Stimulated activated CD4-positive, alpha-beta T cell treated with anti-CD3 and anti-CD28 coated beads, Interleukin-15, amount 100 ng/mL, for 48 hours (primary cell): ENCODE measurements around the gene VIPR2.
A peak's percentile ranks its signal among the peaks of the same experiment; 100 is the strongest.
"Not testable (repeated sequence)": the region's sequence is repeated elsewhere in the genome, so short reads cannot be mapped to it uniquely, and the experiment has no call there.

Source experiments
- DNase-seq, 2 donors: peaks; one replicate each; pipeline ENCODE4 v3.0.0-alpha.2; 2020; ENCODE audit warnings: low read depth in 2 of 2

VIPR2 gene

DNA sequence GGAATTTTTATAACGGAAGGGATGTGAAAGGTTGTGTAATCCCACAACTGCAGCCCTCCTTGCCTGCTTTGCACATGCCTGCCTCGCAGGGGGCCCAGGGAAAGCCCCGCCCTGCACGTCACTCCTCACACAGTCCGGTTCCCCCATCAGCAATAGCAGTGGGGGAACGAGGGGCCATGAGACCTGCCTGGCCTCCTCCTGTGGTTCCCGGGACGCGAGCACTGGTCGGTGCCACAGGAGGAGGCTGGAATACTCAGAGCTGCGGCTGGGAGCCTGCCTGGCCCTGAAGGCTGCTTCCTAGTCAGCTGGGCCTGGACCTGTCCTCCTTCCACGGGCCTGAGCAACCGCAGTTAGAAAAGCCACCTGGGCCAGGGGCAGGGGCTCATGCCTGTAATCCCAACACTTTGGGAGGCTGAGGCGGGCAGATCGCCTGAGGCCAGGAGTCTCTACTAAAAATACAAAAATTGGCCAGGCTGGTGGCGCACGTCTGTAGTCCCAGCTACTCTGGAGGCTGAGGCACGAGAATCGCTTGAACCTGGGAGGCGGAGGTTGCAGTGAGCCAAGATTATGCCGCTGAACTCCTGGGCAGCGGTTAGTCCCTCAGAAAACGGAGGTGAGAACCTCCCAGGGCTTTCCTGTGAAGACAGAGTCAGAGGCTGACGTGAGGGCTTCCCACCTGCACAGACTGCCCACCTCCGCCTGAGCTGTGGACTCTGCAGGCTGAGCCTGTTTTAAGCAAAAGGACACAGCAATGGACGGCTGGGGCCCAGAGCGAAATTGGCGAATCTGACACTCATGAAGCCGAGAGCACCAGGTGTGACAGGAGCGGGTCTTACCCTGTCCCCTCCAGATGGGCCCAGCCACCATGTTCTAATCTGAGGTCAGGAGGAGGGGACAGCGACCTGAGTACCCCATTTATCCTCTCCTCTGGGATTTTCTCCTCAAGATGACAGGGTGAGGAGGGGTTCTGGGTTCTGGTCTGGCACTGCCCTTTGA is 52.9 kb downstream of the VIPR2 start:
- no peak for DNase-seq

DNA sequence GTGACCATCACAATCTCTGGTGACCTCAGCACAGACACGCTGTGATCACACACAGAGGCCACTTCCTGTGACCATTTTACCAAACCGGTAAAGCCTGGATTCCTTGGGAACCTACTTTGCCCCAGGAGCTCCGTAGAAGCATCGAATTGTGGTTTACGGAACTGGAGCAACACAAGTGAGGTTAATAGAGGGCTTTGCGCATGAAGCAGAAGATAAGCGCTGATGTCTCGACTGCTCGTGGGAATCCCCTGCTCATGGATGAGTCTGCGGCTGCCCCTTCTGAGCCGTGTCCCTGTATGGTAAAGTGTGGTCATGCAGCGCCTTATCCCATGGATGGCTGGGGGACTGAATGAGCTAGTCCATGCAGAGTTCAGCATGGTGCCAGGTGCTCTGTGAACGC is 53.6 kb downstream of the VIPR2 start:
- DNase-seq, result no peak

DNA sequence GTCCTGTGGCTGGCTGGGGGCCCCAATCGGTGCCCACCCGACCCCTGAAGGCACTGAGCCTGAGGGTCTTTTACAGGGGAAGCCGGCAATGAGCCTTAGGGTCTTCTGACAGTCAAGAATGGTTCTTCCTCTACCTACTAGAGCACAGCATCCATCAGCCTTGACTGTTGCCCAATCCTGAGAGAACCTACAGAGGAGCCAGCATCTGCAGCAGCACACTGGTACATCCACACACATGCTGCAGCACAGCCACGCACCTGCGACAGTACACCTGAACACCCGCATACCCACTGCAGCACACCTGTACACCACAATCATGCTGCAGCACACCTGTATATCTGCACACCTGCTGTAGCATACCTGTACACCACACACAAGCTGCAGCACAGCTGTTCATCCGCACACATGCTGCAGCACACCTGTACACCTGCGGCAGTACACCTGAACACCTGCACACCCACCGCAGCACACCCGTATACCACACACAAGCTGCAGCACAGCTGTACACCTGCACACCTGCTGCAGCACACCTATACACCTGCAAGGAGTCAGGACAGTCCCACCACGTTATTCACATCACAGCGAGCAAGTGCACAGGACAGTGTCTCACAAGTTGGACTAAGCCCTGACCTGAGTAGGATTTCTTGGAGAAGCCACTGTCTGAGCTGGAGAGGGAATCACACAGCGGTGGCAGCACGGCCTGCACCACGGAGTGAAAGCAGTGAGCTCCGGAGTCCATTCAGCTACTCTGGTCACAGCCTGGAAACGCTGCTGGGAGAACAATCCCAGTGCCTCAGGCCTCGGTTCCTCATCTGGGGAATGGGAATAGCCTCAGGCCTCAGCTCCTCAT is 56.4 kb downstream of the VIPR2 start:
- DNase-seq, result no peak

DNA sequence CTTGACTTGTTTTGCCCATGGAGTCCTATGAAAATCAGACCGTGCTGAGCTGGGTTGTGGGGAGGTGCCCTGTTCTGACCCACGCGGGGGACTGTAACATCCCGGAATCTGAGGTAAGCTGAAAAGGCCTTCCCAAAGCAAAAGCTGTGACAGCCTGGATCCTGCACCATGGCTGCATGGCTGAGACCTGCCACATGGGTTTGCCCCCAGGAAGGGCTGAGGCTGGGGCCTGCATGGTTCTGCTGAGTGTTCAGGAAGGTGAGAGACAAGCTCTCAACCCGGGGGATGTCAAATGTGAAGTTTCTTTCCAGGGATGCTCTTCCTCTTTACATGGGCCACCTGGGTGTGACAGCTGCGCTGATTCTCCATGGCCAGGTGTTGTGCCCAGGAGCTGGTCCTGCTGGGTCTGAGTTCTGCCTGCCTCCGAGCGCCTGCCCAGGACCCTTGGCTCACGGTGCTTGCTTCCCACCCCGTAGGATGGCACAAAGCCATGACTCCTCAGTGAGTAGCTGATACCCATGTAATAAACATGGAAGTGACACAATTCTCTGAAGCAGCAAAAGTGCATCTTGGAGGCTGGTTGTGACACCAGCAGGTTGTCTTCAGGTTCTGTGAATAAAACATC is 58.3 kb downstream of the VIPR2 start:
- DNase-seq, result no peak

DNA sequence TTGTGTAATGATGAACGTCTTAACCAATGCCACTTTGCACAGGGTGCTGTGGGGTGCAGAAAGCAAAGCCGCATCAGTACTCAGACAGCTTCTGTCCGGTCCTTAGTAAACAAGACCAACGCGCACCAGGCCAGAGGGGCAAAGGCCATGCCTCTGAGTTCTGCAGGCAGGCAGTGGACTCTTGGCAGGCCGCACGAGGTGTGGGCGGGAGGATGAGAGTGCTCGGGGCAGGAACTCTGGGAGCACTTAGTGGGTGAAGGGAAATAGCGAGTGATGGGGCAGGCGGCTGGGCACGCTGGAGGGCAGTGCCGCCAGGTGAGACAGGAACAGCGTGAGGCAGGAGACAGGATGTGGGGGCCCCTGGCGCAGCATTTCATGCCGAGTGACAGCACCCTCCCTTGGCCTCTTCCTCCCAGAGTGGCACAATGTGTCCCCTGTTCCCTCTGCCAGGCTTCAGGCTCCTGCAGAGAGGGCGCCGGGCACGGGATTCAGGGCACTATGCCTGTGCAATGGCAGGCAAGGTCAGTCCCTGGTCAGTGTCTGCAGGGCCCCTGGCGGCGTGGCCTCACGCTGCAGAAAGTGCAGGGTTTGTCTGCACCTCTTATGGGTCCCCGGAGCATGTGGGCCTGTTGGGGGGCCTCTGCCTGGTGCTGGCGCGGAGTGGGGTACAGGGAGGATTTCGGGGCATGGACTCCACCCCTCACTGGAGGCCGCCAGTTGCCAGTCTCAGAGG is 60.4 kb downstream of the VIPR2 start:
- DNase-seq, result no peak

DNA sequence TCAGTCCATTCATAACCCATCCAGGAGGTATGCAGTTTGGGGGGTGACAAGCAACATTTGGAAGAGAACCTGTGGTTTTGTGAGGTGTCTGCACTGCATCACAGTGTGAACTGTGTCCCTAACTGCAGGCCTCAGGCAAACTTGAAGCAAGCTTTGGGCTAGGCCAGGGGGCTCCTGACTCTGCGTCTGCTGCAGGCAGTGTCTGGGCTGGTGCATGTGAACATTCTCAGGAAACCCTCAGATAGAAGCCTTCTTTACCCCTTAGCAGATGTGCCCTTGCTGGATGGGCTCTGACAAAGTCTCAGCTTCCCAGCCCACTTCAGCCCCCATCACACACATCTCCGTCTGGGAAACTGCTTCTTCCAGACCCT is 61.0 kb downstream of the VIPR2 start:
- DNase-seq, result no peak

DNA sequence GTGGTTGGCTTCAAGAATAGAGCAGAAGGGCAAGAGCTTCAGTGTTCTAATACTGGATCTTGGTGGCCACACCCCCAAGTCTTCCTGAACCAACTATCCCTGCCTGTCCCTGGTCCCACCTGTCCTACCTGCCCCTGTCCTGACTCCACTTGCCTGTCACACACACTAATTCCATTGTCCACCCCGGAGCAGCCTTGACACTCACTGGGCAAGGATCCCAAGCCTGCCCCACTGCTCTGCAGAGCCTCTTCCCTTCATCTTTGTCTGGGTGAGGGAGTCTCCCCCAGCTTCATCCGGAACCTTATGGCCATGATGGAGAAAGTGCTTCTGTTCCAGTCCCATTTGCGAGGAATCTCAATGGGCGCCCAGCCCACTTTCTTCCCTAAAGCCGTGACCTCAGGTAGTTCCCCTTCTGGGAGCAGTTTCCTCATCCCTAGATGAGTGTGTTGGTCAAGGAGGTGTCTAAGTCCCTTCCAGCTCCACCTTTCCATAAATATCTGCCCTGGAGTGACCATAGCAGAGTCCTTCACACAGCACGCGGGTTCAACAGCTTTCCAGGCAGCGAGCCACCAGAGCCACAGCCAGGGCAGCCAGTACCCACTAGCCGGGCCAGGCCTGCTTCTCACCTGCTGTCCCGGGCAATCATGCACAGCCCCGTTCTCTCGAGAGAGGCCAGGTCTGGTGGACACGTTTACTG is 61.5 kb downstream of the VIPR2 start:
- no peak for DNase-seq

DNA sequence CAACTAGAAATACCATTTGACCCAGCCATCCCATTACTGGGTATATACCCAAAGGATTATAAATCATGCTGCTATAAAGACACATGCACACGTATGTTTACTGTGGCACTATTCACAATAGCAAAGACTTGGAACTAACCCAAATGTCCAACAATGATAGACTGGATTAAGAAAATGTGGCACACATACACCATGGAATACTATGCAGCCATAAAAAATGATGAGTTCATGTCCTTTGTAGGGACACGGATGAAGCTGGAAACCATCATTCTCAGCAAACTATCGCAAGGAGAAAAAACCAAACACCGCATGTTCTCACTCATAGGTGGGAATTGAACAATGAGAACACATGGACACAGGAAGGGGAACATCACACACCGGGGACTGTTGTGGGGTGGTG is 62.6 kb downstream of the VIPR2 start:
- not testable (repeated sequence) for DNase-seq

DNA sequence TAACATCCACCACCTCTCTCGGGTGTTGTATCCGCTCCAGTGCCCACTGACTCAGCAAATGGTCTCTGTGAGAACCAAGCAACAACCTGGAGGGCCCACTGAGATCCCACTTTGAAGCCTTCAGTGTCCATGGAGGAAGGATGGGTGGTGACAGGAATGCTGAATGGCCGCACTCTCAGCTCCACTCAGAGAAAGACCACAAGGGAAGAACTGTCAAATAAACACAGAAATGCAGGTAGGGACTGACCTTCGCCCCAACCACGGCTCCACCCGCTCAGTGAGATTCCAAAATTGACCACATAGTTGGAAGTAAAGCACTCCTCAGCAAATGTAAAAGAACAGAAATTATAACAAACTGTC is 65.8 kb downstream of the VIPR2 start:
- DNase-seq, result no peak

DNA sequence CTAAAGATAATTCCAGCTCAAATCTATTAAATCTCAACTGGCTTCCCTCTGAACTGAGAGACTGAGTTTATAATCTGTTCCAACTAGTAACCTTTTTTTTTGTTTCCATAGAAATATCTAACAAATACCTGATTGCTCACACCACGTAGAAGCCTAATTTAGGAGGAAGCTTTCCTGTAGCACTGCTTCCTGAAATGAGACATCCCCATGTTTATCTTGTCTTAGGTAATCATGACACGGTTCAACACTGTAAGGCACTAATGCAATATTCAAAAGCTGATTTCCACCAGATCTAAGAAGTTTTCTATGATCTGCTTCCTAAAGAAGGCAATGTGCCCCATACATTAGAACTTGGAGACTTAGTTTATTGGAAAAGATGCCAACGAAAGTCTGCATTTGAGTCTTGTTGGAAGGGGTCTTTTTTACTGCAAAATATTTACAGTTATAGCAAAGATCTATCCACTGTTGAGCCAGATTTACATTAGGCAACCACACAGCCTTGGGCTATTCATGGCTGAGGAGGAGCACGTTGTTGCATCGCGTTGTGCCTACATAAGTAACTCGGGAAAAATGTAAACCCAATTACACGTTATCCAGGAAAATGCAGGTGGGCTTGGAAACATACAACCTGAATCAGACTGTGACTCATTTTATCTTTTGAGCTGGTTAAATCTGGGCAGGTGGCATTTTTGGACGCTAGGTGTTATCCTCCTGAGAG is 66.3 kb downstream of the VIPR2 start:
- no peak for DNase-seq

DNA sequence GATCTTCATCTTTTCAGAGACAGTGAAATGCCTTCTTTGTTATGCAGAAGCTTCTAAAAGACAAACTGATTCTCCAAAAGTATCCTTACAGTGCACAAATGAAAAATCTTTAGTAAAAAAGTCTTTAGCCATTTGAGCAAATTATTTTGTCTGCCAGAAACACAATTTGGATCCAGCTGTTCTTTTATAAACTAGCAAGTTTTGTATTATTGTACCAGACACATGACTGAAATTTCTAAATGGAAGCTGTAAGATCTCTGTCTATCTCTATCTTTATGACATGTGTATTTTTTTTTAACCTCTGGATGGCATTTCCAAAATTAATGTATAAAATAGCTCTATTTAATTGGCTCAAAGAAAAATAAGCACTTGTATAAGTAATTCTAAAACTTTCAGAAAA is 68.3 kb downstream of the VIPR2 start:
- DNase-seq, result no peak

DNA sequence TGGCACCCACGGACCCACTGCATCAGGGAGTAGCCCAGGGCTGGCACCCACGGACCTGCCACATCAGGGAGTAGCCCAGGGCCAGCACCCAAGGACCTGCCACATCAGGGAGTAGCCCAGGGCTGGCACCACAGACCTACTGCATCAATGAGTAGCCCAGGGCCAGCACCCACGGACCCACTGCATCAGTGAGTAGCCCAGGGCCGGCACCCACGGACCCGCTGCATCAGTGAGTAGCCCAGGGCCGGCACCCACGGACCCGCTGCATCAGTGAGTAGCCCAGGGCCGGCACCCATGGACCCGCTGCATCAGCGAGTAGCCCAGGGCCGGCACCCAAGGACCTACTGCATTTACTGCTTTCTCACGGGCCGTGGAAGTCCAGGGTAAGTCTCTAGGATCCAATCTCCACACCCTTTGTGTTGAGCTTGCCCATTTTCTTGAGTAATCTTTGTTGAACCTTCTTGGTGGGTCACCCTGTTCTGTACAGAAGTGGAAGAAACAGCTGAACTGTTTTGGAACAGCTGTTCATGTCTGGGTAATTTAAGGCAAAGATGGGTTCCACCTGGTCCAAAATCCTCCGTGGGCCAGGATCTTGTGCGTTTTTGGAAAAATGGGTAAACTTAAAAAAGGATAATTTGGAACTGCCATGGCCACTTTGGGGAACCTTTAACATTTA is 69.0 kb downstream of the VIPR2 start:
- no peak for DNase-seq

DNA sequence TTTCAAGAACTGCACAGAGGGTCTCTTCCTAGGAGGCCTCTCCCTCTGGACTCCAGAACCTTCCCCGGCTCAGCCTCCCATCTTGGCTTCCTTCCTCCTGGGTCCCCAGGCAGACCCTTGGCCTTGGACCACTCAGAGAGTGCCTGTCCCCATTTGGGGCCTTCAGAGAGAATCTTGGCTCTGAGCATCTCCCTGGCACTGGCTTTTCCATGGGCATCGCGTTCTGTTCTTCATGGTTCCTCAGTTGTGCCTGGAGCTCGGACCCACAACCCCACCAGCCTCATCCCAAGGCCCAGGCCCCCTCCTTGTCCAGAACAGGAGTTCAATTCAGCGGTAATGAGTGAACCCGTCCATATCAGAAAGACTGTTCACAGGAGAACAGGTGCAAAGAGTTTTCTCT is 73.4 kb downstream of the VIPR2 start:
- no peak for DNase-seq

DNA sequence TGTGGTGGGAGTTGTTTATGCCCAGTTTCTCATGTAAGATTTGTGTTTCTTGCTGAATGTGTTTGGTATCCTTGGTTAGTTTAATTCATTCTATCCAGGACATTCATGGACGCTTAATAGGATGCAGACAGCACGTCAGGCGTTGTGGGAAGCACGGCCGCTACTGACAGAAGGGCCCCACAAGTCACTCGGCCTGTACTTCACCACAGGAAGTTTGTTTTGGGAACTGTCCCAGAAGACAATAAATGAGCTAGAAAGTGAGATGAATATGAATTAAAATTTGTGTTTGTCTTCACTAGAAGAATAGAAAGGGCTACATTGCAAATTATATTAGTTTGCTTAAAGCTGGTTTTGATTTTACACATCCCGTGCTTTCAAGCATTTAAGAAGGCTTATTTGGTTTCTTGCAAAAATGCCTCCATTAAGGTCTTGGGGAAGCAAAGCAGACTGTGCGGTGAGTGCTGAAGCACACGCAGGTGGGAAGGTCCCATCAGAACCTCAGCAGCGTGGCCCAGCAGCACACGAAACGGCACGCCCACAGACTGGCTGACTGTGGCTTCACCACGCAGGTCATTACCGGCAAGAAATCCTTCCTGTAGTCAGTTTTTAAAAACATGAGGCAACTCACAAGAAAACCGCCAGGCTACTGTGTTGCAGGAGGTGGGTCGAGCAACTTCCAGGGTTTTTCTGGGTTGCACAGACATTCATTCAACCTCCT is 74.1 kb downstream of the VIPR2 start:
- DNase-seq, result peak in 1 of 2 donors; percentile 8

DNA sequence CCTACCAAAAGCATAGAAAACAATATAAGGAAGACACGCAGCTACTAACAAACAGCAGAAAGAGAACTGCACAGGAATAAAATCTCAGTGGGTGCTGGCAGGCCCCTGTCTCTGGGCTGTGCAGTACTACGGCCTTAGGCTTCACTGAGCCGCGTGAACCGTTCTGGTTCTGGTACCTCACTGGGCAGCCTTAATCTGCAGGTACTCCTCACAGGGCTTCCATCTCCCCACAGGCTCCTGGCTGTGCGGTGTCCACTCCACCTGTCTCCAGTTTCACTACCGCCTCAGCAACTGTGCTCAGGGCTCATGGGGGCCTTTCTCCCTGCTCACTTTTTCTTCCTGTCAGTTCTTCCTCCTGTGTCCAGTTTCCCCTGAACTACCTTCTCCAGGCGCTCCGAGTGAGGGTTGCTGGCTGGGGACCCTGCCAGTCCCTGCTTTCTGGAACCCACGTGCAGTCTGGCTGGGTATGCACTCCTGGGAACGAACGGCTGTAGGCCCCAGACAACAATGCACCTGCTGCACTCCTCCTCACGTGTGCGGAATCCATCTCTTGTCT is 75.7 kb downstream of the VIPR2 start:
- DNase-seq, result no peak

DNA sequence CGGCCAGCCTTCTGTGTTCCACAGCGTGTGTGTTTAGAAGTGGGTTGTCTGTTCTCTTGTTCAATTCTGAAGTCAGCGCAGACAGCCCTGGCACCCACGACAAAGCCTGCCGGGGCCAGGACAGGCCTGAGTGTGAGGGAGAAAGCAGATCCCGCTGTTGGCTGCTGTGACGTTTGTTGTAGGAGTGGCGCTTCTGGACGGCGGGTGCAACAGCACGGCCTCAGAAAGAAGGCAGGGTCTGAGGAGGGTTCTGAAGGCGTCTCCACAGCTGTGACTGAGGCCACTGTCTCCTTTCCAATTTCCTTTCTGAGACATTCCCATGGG is 76.2 kb downstream of the VIPR2 start:
- no peak for DNase-seq

DNA sequence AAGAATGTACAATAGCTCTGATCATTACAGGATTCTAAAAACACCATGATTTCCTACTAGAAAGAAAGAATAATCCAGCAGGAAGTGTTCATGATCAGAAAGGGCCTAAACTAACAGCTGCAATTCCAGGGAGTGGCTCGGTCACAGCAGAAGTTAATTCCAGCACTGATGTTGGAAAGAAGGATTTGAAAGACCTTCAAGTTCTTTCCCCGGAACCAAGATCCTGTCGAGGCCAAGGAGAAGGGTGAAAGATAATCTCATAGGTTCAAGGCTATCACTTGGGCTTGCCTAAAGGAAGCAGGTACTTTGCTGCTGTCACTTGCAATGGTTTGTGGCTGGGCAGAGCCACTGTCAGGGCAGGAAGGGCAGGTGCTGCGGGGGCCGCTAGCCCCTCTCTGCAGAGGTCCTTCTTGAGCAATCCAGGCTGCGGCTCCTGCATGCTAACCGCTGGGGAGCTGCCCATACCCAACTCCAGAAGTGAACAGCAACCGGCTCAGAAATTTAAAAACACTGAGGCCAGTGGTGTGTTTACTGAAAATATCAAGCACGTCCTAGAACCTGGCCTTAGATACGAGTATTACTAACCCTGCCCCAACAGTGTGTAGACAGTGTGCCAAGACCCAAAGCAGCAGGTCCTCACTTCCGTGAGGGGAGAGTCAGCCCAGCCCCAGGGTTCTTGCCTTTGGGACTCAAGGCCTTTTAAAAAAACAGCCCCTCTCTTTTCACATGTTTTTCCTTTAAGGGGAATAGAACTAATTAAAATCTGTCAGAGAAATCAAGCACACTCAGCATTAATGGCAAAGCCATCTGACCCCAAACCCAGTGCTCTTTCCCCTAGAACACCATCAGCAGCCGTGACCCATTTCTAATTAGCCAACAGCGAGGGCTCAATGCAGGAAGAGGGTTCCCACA is 76.8 kb downstream of the VIPR2 start:
- no peak for DNase-seq
